ENCODE results near the gene AGAP1.
A peak's percentile ranks its signal among the peaks of the same experiment; 100 is the strongest.

AGAP1 gene

GRCh38 chr2:235612181-235612950 lies 118.5 kb downstream of the AGAP1 start:
- DNase-seq, result no peak

- no peak for DNase-seq
These were observed 119.8 kb downstream of the AGAP1 start for GRCh38 chr2:235613649-235614048.

DNA sequence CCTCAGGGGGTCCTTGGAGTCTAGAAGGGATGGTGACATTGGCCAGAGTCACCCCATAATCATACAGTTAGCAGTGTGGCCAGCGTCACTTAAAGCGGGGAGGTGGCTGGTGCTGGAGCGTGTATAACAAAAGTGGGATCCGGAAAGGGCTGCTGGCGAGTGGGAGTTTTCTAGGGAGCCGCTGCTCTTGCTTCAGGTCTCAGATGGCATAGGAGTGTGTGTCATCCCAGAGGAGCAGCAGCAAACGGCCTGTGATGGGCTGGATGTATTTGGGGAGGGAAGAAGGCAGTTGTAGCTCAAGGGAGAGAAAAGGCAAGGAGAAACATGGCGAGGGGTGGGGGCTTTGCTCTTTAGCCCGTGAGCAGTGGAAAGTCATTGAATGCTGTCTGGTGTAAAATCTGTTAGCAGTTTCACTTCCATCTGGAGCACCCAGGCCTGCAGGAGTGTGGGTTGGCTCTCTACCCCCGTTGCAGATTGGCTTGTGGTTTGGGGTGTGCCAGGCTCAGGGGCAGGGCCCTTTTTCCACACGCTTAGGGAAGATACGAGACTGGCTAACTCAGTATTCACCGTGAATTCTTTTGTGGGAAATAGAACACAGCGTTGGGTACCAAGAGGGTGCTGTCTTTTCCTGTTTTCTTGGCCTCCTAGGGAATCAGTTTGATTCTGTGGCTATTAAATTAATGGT lies 120.5 kb downstream of the AGAP1 start:
- no peak for DNase-seq

DNA sequence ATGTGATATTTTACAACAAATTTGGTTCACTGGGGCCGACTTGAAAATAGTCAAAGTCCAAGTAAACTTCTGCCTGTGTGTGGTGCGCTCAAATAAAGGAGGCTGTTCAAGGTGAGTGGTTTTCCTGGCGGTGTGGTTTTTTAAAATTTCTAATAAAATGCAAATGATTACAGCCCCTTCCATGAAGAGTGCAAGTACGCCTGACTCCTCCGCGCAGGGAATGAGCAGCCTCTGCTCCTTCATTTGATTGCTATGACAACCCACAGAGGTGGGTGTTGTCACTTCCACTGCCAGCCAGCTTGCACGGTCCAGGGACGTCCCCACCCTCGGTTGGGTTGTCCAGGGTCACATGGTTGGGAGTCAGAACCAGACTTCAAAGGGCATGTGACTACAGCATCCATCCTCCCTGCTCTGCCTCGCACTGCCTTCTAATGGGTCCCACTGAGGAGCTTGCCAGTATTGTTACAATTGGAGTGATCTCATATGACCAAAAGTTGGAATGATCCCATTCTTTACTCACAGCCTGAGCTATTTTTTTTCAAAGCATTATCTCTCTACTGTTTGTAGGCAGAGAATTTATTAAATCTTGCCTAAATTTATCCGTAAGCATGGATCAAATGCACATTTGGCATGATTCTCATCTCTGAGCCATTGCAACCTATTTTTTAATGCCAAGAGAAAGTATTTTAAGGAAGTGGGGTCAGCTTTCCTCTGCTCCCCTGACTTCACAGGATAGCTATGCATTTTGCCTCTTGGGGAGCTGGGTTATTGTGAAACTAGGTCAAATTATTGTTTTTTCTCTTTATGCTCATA lies 121.3 kb downstream of the AGAP1 start:
- no peak for DNase-seq

DNA sequence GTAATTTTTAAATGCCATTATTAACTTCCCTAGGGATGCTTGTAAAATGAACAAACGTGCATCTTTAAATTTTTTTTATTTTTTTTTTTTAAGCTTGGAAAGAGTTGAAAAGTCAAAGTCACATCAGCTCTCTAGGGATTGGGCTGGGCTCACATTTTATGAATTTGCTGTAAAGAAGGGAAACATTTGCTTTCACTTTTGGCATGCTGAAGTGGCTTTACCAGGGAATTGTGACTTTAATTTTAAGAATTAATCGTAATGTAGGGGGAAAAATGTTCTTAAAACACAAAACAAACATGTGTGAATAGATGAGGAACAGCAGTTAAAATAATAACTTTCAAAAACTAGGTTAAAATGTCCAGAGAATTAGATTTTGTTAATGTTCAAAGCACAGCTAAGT lies 123.0 kb downstream of the AGAP1 start:
- no peak for DNase-seq

DNA sequence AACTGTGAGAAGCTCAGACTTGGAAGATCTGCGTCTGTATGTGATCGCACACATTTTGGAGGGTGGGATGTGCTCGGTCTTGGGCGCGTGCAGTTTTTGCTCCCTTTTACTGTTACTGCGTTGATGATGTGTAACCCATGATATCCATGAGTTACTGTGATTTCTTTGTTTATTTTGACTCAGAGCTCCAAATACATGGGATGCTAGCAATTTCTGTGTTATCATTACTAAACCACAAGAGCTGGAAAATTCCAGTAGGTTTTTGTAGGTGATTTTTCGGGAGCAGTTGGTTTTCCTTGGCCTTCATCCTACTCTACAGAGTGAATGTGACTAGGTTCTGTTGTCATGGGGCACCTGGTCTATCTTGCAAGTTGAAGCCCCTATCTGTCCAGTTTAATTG lies 124.2 kb downstream of the AGAP1 start:
- DNase-seq, result no peak

DNA sequence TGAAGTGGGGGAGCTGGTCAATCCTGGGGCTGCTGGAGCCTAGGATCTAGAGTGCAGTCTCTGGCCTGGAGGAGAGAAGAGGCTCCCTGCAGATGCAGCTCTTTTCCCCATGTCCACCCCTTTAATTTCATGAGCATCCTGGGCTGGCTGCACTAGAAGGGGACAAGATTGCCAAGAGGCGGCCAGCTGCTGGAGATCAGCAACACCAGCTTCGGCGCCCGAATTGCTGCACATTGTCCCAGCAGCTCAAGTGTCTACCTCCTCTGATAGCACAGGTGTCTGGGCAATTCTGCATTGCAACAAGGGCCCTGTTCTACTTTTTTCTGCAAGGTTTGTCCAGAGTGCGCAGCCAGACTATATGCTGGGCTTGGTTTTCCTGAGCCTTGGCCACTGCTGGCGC lies 125.7 kb downstream of the AGAP1 start:
- DNase-seq, result no peak

DNA sequence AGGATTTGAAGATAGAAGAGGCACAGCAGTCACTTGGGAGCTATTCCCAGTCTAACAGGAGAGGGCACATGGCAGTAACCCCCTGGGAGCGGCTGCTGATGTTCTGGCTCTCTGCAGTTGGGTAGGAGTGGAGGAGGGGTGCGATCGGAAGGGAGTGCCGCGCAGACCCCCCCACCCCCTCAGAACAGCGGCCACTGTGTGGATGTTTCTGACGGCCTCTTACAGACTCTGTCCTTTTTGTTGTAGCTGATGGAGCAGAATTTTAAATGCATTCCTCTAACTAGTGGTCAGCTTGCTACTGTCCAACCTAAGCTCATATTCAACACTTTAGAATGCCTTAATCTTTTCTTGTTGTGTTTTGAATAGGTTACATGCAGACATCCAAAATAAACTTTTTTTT lies 127.9 kb downstream of the AGAP1 start:
- DNase-seq, result no peak

DNA sequence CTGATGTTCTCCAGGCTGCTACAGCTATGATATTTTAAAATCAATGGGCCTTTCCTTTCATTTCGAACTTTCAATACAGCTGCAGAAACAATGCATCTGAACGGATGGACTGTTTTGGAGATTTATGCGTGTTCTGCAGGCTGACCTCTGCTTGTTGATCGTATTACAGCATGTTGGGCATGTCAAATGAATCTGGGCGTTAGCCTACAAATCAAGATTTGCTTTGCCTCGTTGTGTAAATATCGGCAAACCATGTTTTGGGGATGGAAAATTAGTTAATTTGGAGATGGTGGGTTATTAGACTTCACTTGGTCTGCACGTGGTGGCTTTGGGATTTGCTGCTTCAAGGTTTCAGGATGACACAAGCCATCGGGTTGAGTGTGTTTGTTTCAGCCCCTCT lies 129.3 kb downstream of the AGAP1 start:
- no peak for DNase-seq

DNA sequence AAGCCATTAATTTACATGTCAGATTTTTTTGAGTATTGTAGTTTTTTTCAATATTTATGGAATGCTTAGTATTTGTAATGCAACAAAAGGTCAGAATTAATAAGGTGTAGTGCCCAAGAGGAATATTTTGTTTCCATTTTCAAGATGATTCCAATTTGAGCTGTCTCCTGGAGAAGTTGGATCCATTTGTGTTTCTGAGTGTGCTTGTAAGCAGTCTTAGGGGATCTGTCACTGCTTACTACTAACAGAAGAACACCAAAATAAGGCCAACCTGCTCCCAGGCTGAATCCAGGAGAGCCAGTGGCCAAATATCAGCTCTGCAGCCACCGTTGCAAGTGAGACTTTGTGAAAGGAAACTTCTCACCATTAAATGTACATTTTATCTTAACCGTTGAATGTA lies 129.9 kb downstream of the AGAP1 start:
- no peak for DNase-seq

GRCh38 chr2:235626658-235627057 lies 132.8 kb downstream of the AGAP1 start:
- no peak for DNase-seq

GRCh38 chr2:235627682-235628081 lies 133.8 kb downstream of the AGAP1 start:
- no peak for DNase-seq

GRCh38 chr2:235630718-235631296 lies 137.0 kb downstream of the AGAP1 start:
- DNase-seq, result peak in 1 of 2 experiments; percentile 29

- no peak for DNase-seq
These were observed 140.8 kb downstream of the AGAP1 start for GRCh38 chr2:235634435-235635158.

- no peak for DNase-seq
These were observed 142.7 kb downstream of the AGAP1 start for GRCh38 chr2:235636546-235636945.

DNA sequence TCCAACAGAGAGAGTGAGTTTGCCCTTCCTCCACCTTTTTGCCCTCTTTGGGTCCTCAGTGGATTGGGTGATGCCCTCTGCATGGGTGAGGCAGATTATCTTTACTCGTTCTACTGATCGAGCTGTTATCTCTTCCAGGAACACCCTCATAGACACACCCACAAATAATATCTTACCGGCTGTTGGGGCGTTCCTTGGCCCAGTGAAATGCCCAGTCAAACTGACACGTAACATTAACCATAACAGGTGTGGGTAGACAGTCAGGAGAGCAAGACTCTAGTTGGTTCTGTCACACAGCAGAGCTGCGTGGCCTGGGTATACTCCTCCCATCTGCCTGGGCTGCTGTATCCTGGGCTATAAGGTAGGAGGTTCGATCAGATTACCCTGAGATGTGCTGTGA lies 144.1 kb downstream of the AGAP1 start:
- DNase-seq, result no peak

DNA sequence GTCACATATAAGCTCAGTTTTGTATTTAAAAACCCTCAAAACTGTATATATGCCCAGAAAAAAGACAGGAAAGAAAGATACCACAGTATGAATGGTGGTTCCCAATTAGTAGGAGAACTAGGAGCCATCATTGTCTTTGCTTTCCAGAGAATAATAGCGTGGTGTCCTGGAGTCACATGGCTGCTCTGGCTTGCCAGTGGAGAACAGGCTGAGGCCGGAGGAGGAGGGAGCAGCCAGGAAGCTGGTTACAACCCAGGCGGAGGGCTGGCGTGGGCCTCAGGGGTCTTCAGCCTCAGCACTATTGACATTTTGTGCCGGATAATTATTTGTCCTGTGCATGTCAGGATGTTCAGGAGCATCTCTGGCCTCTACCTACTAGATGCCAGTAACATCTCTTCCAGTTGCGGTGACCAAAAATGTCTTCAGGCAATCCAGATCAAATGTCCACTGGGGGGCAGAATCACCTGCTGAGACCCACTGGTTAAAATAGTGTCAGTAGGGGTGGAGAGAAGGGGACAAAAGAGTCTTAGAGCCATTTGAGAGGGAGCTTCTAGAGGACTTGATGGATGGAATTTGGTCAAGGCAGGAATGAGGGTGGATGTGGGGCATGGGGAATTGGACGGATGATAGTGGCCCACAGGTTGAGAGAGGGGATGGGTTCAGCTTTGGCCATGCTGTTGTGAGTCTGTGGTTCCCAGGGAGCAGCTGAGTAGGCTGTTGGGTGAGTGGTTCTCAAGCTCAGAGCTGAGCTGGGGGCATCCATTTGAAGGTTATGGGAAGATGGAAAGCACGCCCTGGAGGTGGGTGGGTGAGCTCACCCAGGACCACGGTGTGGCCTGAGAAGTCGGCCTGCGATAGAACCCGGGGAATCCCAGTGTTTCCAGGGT lies 144.9 kb downstream of the AGAP1 start:
- DNase-seq, result peak in 1 of 2 experiments; percentile 13

DNA sequence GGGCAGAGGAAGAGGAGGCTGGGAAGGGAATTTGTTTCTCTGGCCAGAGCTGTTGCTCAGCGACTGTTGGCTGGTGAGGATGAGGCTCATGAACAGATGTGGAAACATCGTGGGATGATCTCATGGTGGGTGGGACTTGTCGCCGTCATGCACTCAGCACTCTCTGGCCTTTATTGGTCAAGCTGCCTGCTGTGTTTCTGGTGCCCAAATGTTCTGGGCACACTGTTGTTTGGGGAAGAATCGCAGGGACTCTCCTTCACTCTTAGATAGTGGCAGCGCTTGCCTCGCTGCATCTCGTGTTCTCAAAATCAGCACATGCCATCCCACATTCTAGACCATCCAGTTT lies 145.6 kb downstream of the AGAP1 start:
- DNase-seq, result no peak

- no peak for DNase-seq
These were observed 146.0 kb downstream of the AGAP1 start for GRCh38 chr2:235639885-235640284.

- DNase-seq, result no peak
These were observed 146.5 kb downstream of the AGAP1 start for GRCh38 chr2:235640377-235640776.

- DNase-seq, result no peak
These were observed 147.3 kb downstream of the AGAP1 start for GRCh38 chr2:235640926-235641723.
